Measurements from ENCODE around the gene ARHGDIA. TPM values are rescaled to one million over a fixed set of nuclear protein-coding genes. Genes with fewer than 3 reads are reported as not detected.

Gene ARHGDIA
- total and polyA plus RNA-seq, 11 donors, result 81.4 to 296 (median 152) TPM

GRCh38 chr17:81902023-81902652 lies 31.0 kb upstream of the ARHGDIA start, which contains the start of gene NPB:
Gene NPB (plus strand): TSS chr17:81902238. CDS start chr17:81902278, 40 bp downstream.
- H3K36me3 ChIP-seq, result peaks cover 0 to 62% (median 34%) of the 10 kb centered on the region in 9 donors
- DNase-seq (peak in 2 of 5 donors; percentile 30 to 66), ATAC-seq (peak in 3 of 4 donors; percentile 38 to 75 (median 55))
- TF ChIP-seq CTCF (IDR thresholded peaks at IDR 0.05) (no peak), POLR2A (IDR thresholded peaks at IDR 0.05) (no peak)
- H3K9me3 ChIP-seq, result no peaks in the 10 kb centered on the region
- peak within 1 kb of the TSS in 1 of 12 donors; percentile 25 for H3K27ac ChIP-seq
- peak within 1 kb of the TSS in 10 of 12 donors; percentile 23 to 49 (median 42) for H3K4me3 ChIP-seq
- WGBS, 4 donors, result 1 to 2% methylated on average over 79 of the region's 79 CpGs; no CpG with 5 or more reads in 2 of the 4 donors
- intact Hi-C loops (cut with DNase I), result no loop called here
- H3K27me3 ChIP-seq, result peaks cover 0 to 19% (median 0%) of the 10 kb centered on the region in 9 donors
- H3K4me1 ChIP-seq, result peaks cover 0 to 15% (median 7%) of the 10 kb centered on the region in 12 donors

GRCh38 chr17:81901167-81902022 lies 30.3 kb upstream of the ARHGDIA start:
- ATAC-seq (peak in 2 of 4 donors; percentile 7 to 10), DNase-seq (peak in 1 of 5 donors; percentile 59)
- Histone ChIP-seq H3K4me1 (peaks cover 0 to 15% (median 7%) of the 10 kb centered on the region in 12 donors), H3K27me3 (peaks cover 0 to 19% (median 0%) of the 10 kb centered on the region in 9 donors), H3K36me3 (peaks cover 0 to 61% (median 41%) of the 10 kb centered on the region in 9 donors), H3K4me3 (peak overlapping the region in 10 of 12 donors; percentile 23 to 49 (median 42)), H3K27ac (peak overlapping the region in 1 of 12 donors; percentile 25), H3K9me3 (no peaks in the 10 kb centered on the region)
- intact Hi-C loops (cut with DNase I), result no loop called here
- 52 to 88% (median 61%) methylated on average over 9 to 21 of the region's 21 CpGs for whole genome bisulfite sequencing, 4 donors
- TF ChIP-seq POLR2A (IDR thresholded peaks at IDR 0.05) (no peak), CTCF (IDR thresholded peaks at IDR 0.05) (no peak)

GRCh38 chr17:81900181-81900820 lies 29.2 kb upstream of the ARHGDIA start:
- 86 to 89% (median 87%) methylated on average over 14 to 18 of the region's 18 CpGs for WGBS, 4 donors
- no peak overlapping the region for H3K27ac ChIP-seq
- H3K4me3 ChIP-seq, result no peak overlapping the region
- TF ChIP-seq POLR2A (IDR thresholded peaks at IDR 0.05), result no peak
- TF ChIP-seq CTCF (IDR thresholded peaks at IDR 0.05), result no peak
- peaks cover 0 to 65% (median 52%) of the 10 kb centered on the region in 9 donors for H3K36me3 ChIP-seq
- DNase-seq (peak in 1 of 5 donors; percentile 53), ATAC-seq (no peak)
- no peaks in the 10 kb centered on the region for H3K9me3 ChIP-seq
- H3K27me3 ChIP-seq, result peaks cover 0 to 19% (median 0%) of the 10 kb centered on the region in 9 donors
- intact Hi-C loops (cut with DNase I), result no loop called here
- H3K4me1 ChIP-seq, result peaks cover 0 to 15% (median 7%) of the 10 kb centered on the region in 12 donors

All from heart left ventricle (tissue), 16 donors.